Measurements from ENCODE around the gene SLC7A5. TPM values are rescaled to one million over a fixed set of nuclear protein-coding genes. Genes with fewer than 3 reads are reported as not detected.

SLC7A5 gene
- total RNA-seq, 1 donor from 2014 or later, result 40.4 TPM

- H3K4me1 Mint-ChIP-seq (ENCODE audit: unreplicated experiment), result peaks cover 12% of the 10 kb centered on the region
- H3K9me3 Mint-ChIP-seq, result no peaks in the 10 kb centered on the region
- no peak overlapping the region for H3K27ac Mint-ChIP-seq
- no peaks in the 10 kb centered on the region for H3K27me3 Mint-ChIP-seq
- DNase-seq (ENCODE audit: extremely low spot score, unreplicated experiment), result no peak
- H3K36me3 Mint-ChIP-seq, result no peaks in the 10 kb centered on the region
- no peak for TF ChIP-seq CTCF (conservative IDR thresholded peaks at IDR 0.05)
- no peak overlapping the region for H3K4me3 Mint-ChIP-seq
Observed at GRCh38 chr16:87839542-87840270, 29.6 kb downstream of the SLC7A5 start.

GRCh38 chr16:87838643-87839541 lies 30.4 kb downstream of the SLC7A5 start:
- Mint-ChIP-seq H3K27ac (no peak overlapping the region), H3K27me3 (no peaks in the 10 kb centered on the region), H3K4me1 (ENCODE audit: unreplicated experiment) (peaks cover 12% of the 10 kb centered on the region), H3K9me3 (no peaks in the 10 kb centered on the region), H3K4me3 (no peak overlapping the region), H3K36me3 (no peaks in the 10 kb centered on the region)
- no peak for TF ChIP-seq CTCF (conservative IDR thresholded peaks at IDR 0.05)
- DNase-seq (ENCODE audit: extremely low spot score, unreplicated experiment), result no peak

GRCh38 chr16:87837627-87838289 lies 31.5 kb downstream of the SLC7A5 start:
- Mint-ChIP-seq H3K9me3 (no peaks in the 10 kb centered on the region), H3K4me1 (ENCODE audit: unreplicated experiment) (peaks cover 5% of the 10 kb centered on the region), H3K4me3 (no peak overlapping the region), H3K27me3 (no peaks in the 10 kb centered on the region), H3K36me3 (no peaks in the 10 kb centered on the region), H3K27ac (no peak overlapping the region)
- TF ChIP-seq CTCF (conservative IDR thresholded peaks at IDR 0.05), result no peak
- DNase-seq (ENCODE audit: extremely low spot score, unreplicated experiment), result no peak

- no peaks in the 10 kb centered on the region for H3K36me3 Mint-ChIP-seq
- no peak overlapping the region for H3K27ac Mint-ChIP-seq
- no peaks in the 10 kb centered on the region for H3K27me3 Mint-ChIP-seq
- TF ChIP-seq CTCF (conservative IDR thresholded peaks at IDR 0.05), result no peak
- no peaks in the 10 kb centered on the region for H3K9me3 Mint-ChIP-seq
- H3K4me3 Mint-ChIP-seq, result no peak overlapping the region
- peaks cover 4% of the 10 kb centered on the region for H3K4me1 Mint-ChIP-seq (ENCODE audit: unreplicated experiment)
- no peak for DNase-seq (ENCODE audit: extremely low spot score, unreplicated experiment)
Observed at GRCh38 chr16:87836844-87837581, 32.3 kb downstream of the SLC7A5 start.

- no peak for TF ChIP-seq CTCF (conservative IDR thresholded peaks at IDR 0.05)
- Mint-ChIP-seq H3K4me3 (no peak overlapping the region), H3K27ac (no peak overlapping the region), H3K4me1 (ENCODE audit: unreplicated experiment) (peaks cover 4% of the 10 kb centered on the region), H3K9me3 (no peaks in the 10 kb centered on the region), H3K27me3 (no peaks in the 10 kb centered on the region), H3K36me3 (no peaks in the 10 kb centered on the region)
- DNase-seq (ENCODE audit: extremely low spot score, unreplicated experiment), result no peak
Observed at GRCh38 chr16:87836346-87836843, 32.9 kb downstream of the SLC7A5 start.
